ENCODE data around the gene TP53AIP1.

DNA sequence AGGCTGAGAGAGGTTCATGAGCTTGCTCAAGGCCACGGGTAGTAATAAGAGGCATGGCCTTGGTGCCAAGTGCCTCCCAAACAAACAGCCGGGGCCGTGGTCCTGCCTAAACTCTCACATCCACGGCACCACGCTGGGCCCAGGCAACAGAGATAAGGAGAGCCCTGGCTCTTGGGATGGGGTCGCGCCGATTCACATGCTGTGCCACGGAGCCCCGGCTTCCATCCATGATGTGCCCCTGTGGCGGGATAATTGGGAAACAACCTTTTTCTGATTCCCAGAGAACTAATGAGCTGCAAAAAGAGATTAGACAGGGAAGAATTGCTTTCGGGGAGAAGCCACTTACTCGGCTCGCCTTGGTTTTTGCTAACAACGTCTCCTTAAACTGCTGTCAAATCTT, 22.0 kb downstream of the TP53AIP1 start:
- TF ChIP-seq SUZ12 (IDR thresholded peaks at IDR 0.05; ENCODE audit: extremely low read depth, insufficient read depth, insufficient read length) (no peak), ZNF274 (IDR thresholded peaks at IDR 0.05; ENCODE audit: low read depth, low read length) (no peak), YY1 (IDR thresholded peaks at IDR 0.05; ENCODE audit: insufficient read depth, insufficient read length) (no peak)

All from NT2/D1 (cell line).